GM20000 (cell line): ENCODE results near the gene ENGASE.
A peak's percentile ranks its signal among the peaks of the same experiment; 100 is the strongest.

Experiments
- DNase-seq: peaks from one replicate; pipeline ENCODE4 v3.0.0; 2012; ENCODE audit warnings: low spot score
- CTCF ChIP-seq: IDR thresholded peaks from 2 replicates; pipeline ENCODE4 v1.5.1; 2012; ENCODE audit warnings: mild to moderate bottlenecking, control low read depth; ENCODE audit errors: extremely low read depth, missing control alignments

Gene ENGASE

GRCh38 chr17:79083191-79083971 lies 8.8 kb downstream of the ENGASE start:
- DNase-seq, result no peak
- no peak for TF ChIP-seq CTCF

- no peak for DNase-seq
- no peak for TF ChIP-seq CTCF
Measured at GRCh38 chr17:79084291-79085153, 9.9 kb downstream of the ENGASE start.

- DNase-seq, result no peak
Measured at GRCh38 chr17:79085154-79085920, 10.7 kb downstream of the ENGASE start.

GRCh38 chr17:79085921-79086551 lies 11.4 kb downstream of the ENGASE start:
- no peak for TF ChIP-seq CTCF
- no peak for DNase-seq

More at GRCh38 chr17:79085154-79085920, 10.7 kb downstream of the ENGASE start:
- TF ChIP-seq CTCF, result no peak

- no peak for DNase-seq
- no peak for TF ChIP-seq CTCF
Measured at GRCh38 chr17:79086609-79087427, 12.2 kb downstream of the ENGASE start.

GRCh38 chr17:79087428-79088143 lies 13.0 kb downstream of the ENGASE start:
- peak; percentile 91 for TF ChIP-seq CTCF
- peak; percentile 93 for DNase-seq
